H1 (cell line): ENCODE measurements around the gene ZNF619. TPM values are rescaled to one million over a fixed set of nuclear protein-coding genes. Genes with fewer than 3 reads are reported as not detected.

Experiments
- CBX5 ChIP-seq: fragments of 300-800, 300-1000 bp; sonication (generic); IDR thresholded peaks from 2 replicates; pipeline ENCODE4 v1.7.1; 2016; ENCODE audit warnings: antibody characterized with exemption, low read length, low read depth
- polyA plus RNA-seq, 7 experiments: library from polyadenylated mRNA; depleted of rRNA in 3 of 7; stranded (reverse) in 5 of 7; unstranded in 2 of 7; fragments of >200 nt in 5 of 7; fragments of 200-250 nt in 2 of 7; gene quantifications; 1 replicate in 5 of 7; 2 replicates in 1 of 7; 4 replicates in 1 of 7; pipeline versions ENCODE4 v1.2.1 to v1.2.3, GENCODE V29; 2011 to 2013; ENCODE audit warnings: missing spikeins in 2 of 7, mixed read lengths in 2 of 7
- total RNA-seq: library from RNA; stranded (reverse); fragmentation: NEBNext Ultra II Directional; extraction: Animal tissue kit (Norgen Biotek cat#: 25700); gene quantifications from 2 replicates; pipeline ENCODE4 v1.2.1, GENCODE V29; 2021
- TF ChIP-seq, protein P1 (sequence below), 3 experiments: IDR thresholded peaks; 1 replicate in 2 of 3; 2 replicates in 1 of 3; pipeline versions ENCODE4 v1.5.1 to v1.6.1; 2011; ENCODE audit warnings: low read length in 3 of 3, mild to moderate bottlenecking in 3 of 3, inconsistent platforms in 2 of 3, low read depth in 1 of 3, moderate library complexity in 1 of 3; ENCODE audit not compliant: insufficient read depth in 1 of 3; ENCODE audit errors: control extremely low read depth in 1 of 3

ZNF619 gene
- total and polyA plus RNA-seq, 2 of the 8 experiments (the other 6 are each of a cell fraction or from before 2014, with no cell fraction given) = 2.3 to 8.2 TPM

GRCh38 chr3:40455328-40455727 lies 21.6 kb upstream of the ZNF619 start (continued):
- TF ChIP-seq, protein P1, sequence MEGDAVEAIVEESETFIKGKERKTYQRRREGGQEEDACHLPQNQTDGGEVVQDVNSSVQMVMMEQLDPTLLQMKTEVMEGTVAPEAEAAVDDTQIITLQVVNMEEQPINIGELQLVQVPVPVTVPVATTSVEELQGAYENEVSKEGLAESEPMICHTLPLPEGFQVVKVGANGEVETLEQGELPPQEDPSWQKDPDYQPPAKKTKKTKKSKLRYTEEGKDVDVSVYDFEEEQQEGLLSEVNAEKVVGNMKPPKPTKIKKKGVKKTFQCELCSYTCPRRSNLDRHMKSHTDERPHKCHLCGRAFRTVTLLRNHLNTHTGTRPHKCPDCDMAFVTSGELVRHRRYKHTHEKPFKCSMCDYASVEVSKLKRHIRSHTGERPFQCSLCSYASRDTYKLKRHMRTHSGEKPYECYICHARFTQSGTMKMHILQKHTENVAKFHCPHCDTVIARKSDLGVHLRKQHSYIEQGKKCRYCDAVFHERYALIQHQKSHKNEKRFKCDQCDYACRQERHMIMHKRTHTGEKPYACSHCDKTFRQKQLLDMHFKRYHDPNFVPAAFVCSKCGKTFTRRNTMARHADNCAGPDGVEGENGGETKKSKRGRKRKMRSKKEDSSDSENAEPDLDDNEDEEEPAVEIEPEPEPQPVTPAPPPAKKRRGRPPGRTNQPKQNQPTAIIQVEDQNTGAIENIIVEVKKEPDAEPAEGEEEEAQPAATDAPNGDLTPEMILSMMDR (IDR thresholded peaks at IDR 0.05; ENCODE audit: control extremely low read depth in 1 of 3, insufficient read depth in 1 of 3, low read depth in 1 of 3, low read length in 3 of 3) = no peak
- TF ChIP-seq CBX5 = no peak
